HG03571 (cell line): Measurements from ENCODE around the gene EAPP.
"Not testable (repeated sequence)": the region's sequence is repeated elsewhere in the genome, so short reads cannot be mapped to it uniquely, and the experiment has no call there.

Experiments used
- ATAC-seq: cut with Tn5 transposase; IDR thresholded peaks from one replicate; pipeline ENCODE4 v1.9.1; 2021; ENCODE audit not compliant: unreplicated experiment

EAPP gene

DNA sequence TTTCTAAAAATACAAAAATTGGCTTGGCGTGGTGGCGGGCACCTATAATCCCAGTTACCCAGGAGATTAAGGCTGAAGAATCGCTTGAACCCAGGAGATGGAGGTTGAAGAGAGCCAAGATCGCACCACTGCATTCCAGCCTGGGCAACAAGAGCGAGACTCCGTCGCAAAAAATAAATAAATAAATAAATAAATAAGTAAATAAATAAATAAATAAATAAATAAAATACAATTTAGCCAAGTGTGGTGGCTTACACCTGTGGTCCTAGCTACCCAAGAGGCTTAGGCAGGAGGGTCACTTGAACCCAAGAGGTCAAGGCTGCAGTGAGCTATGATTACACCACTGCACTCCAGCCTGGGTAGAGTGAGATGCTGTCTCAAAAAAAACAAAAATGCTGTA is 51.0 kb downstream of the EAPP start:
- no peak for ATAC-seq

DNA sequence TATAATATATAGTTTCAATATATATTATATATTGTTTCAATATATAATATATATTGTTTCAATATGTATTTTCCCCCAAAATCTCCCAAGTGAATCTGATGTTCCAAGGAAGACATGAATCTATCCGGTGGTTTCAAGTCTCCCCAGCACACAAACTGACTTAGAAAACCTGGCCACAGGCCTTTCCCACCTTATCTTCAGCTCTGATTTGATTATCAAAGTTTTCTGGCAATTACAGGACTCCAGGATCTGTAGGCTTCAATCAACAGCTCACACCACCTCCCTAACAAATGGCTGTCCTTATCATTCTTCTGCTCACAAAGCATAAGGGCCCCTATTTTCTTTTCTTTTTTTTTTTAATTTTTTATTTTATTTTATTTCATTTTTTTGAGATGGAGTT is 54.8 kb downstream of the EAPP start:
- no peak for ATAC-seq

DNA sequence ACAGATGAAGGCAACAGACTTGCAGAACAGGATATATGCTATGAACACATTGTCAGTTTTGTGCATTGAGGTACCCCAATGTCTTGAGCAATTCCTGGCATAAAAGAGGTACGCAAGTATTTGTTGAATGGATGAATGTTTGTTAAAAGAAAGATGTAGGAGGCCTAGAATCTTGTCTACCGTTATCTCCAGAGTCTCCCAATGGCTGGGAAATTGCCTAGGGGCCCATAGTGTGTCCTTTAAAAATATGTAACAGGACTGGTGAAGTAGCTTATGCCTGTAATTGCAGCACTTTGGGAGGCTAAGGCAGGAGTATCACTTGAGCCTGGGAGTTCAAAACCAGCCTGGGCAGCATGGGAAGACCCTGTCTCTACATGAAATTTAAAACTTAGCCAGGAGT is 57.0 kb downstream of the EAPP start:
- no peak for ATAC-seq

DNA sequence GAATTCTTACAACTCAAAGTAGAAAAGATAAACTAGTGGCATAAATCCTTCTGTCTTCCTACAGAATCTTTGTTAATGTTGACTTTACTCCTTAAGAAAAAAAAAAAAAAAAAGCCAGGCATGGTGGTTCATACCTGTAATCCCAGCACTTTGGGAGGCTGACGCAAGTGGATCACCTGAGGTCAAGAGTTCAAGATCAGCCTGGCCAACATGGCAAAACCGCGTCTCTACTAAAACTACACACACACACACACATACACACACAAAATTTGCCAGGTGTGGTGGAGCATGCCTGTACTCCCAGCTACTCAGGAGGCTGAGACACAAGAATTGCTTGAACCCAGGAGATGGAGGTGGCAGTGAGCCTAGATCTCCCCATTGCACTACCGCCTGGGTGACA is 59.8 kb downstream of the EAPP start:
- no peak for ATAC-seq

DNA sequence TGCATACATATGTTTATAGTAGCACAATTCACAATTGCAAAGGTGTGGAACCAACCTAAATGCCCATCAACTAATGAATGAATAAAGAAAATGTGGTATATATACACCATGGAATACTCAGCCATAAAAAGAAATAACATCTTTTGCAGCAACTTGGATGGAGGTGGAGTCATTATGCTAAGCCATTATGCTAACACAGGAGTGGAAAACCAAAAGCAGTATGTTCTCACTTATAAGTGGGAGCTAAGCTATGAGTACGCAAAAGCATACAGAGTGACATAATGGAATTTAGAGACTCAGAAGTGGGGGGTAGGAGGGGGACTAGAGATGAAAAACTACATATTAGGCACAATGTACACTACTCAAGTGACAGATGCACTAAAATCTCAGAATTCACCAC is 61.2 kb downstream of the EAPP start:
- ATAC-seq, result no peak

DNA sequence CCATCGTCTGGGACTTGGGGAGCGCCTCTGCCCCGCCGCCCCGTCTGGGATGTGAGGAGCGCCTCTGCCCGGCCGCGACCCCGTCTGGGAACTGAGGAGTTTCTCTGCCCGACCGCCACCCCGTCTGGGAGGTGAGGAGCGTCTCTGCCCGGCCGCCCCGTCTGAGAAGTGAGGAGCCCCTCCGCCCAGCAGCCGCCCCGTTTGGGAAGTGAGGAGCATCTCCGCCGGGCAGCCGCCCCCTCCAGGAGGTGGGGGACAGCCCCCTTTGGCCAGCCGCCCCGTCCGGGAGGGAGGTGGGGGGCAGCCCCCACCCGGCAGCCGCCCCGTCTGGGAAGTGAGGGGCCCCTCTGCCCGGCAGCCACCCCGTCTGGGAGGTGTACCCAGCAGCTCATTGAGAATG is 63.5 kb downstream of the EAPP start:
- ATAC-seq, result not testable (repeated sequence)

DNA sequence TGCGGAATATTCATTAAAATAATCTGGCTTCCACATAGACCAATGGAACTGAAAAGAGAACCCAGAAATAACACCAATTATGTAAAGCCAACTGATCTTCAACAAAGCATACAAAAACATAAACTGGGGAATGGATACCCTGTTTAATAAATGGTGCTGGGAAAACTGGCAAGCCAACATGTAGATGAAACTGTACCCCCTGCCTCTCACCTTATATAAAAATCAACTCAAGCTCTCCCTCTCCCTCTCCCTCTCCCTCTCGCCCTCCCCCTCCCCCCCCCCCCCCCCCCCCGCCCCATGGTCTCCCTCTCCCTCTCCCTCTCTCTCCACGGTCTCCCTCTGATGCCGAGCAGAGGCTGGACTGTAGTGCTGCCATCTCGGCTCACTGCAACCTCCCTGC is 64.3 kb downstream of the EAPP start:
- no peak for ATAC-seq

DNA sequence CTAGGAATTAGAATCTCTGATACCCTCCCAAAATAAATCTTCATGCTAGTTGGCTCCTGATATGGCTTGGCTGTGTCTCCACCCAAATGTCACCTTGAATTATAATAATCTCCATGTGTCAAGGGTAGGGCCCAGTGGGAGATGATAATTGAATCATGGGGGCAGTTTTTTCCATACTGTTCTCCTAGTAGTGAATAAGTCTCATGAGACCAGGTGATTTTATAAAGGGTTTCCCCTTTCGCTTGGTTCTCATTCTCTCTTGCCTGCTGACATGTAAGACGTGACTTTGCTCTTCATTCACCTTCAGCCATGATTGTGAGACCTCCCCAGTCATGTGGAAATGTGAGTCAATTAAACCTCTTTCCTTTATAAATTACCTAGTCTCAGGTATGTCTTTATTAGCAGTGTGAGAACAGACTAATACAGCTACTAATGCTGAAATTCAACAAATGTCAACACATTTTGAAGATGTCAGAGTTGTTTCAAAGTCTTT is 65.3 kb downstream of the EAPP start:
- ATAC-seq, result no peak

DNA sequence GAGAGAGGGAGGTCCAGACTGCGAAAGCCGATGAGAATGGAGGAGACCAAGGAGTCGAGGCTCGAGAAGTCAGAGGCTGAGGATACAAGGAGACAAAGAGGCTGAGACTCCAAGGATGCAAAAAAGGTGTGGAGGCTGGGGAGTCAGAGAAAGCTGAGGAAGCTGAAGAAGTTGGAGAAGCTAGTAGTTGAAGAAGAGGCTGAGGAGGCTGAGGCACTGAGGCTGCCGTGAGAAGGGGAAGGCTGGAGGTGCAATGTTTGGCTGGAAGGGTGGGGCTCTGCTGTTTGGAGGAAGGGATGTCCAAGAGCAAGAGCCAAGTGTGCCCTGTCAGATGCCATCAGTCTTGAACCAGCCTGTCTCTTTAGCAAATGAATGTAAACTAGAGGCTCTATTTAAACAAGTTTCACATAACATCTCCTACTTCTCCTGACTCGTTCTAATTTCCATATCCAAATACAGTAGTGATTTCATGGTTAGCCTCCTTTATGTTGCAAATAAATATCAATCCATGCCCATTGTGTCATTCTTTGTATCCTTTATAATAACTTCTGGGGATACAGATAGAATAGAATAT is 66.7 kb downstream of the EAPP start:
- ATAC-seq, result no peak

DNA sequence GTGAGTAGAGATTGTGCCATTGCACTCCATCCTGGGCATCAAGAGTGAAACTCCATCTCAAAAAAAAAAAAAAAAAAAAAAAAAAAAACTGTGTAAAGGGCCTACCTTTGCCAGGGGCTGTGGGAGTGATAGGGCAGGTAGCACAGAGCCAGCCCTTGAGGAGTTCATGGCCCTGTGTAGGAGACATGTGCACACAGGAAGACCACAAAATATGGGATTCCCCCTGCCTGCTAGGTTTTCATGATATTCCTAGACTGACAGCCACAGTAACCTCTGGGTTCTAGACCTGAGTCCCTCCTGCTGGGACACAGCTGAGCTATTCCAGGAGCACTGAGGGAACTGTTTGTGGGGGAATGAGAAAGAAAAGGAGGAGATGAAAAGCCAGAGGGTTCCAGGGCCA is 69.2 kb downstream of the EAPP start:
- no peak for ATAC-seq

DNA sequence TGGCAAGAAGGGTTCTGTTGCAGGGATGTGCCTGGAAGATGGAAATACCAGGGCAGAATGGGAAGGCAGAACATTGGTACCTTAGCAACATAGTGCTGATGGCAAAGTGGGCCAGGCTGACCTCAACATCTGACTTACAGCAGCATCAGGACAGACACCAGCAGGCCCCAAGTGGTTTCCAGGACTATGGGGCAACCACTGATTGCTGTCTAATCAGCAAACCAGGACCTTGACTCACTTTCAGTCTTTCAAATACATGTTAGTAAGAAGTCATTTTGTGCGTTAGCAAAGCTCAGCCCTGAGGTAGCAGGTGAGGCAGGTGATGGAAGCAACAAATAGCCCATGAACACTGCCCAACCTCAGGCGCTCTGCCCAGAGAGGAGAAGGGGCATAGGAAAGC is 72.8 kb downstream of the EAPP start:
- ATAC-seq, result no peak
